T-helper 1 cell treated with Interleukin-12 subunit alpha and Interleukin-12 subunit beta and Interleukin-4 antibody, amounts not matched to agents 30 ng/mL and 1 ng/mL, for 36 hours (primary cell): ENCODE results near the gene C1QTNF1. TPM values are rescaled to one million over a fixed set of nuclear protein-coding genes. Genes with fewer than 3 reads are reported as not detected.

Experiments
- intact Hi-C: fragments of 100-400 bp; cut with micrococcal nuclease; formaldehyde crosslinking; loops from one replicate; pipeline ENCODE4 v1.15.1; 2024
- total RNA-seq: library from RNA; stranded (reverse); gene quantifications from 2 replicates; pipeline ENCODE4 v1.2.3, GENCODE V29; 2022

The C1QTNF1 gene
- total RNA-seq, 1 donor from 2014 or later: not detected

DNA sequence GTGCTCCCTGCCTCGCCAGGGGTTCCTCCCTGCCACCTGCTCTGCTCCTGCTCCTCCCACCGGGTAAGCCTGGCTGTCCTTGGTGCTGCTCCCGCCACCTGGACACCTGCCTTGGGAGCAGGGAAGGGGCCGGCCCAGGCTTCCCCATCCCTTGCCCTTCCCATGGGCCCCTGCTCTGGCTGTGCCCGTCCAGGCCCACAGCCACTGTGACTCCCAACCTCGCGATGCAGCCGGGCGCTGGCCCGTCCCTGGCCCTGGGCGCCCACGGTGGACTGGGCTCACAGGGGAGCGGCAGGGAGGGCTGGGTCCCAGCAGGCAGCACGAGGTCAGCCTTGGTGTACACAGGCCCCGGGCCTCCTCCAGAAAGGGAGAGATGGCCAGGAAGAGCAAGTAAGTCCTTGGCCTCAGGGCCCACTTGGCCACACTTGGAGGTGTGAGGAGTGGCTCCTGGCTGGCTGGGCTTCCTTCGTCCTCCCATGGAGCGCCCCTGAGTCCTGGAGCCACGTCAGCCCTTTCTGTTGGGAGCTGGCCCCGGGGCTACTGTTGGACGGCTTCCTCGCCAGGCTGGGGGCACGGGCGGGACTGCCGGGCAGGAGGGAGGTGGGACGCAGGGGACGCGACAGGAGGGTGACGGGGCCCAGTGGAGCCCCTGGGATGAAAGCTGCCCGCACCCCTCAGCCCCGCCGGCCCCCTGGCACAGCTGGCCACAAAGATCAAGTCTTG is 65.9 kb downstream of the C1QTNF1 start:
- intact Hi-C loops: loop anchor here (5.0 kb wide), 1 partner anchor 617 kb away; no protein-coding TSS in a partner anchor

DNA sequence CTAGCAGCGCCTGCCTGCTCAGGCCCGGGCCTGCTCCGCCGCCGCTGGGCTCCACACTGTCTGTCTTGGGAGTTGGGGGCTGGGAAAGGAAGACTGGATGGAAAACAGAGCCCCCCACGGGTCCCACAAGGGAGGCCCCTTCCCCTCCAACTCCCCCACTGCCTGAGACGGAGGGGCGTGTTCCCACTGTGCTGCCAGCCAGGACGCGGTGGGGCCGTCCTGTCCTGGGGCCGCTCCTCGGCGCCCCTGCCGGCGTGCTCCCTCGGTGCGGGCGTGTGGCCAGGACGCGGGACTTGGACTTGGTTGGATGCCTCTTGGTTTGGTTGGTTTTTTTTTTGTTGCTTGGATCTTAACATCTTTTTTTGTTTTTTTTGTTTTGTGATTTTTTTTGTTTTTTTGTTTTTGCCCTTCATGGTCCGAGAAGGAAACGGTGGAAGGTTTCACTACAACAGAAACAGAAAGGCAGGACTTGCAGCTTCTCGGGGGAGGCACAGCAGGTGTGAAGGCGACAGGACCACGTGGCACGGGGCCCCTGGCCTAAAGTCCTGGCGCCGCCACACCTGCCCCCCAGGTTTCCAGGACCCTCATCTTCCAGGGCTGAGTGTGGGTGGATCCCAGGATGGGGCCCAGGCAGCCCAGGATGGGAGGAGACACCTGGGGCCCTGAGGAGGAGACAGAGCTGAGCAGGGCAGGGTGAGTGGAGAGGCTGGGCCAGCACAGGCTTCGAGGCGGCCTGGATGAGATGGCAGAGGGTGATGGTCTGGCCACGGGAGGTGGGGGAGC is 66.7 kb downstream of the C1QTNF1 start:
- intact Hi-C loops: no loop called here

GRCh38 chr17:79091226-79091670 is 67.3 kb downstream of the C1QTNF1 start:
- intact Hi-C loops: no loop called here

GRCh38 chr17:79092567-79092966 is 68.6 kb downstream of the C1QTNF1 start:
- intact Hi-C loops: no loop called here

- intact Hi-C loops: no loop called here
Observed at GRCh38 chr17:79093270-79093669, 69.3 kb downstream of the C1QTNF1 start.

- intact Hi-C loops: no loop called here
Observed at GRCh38 chr17:79094261-79094660, 70.3 kb downstream of the C1QTNF1 start.

DNA sequence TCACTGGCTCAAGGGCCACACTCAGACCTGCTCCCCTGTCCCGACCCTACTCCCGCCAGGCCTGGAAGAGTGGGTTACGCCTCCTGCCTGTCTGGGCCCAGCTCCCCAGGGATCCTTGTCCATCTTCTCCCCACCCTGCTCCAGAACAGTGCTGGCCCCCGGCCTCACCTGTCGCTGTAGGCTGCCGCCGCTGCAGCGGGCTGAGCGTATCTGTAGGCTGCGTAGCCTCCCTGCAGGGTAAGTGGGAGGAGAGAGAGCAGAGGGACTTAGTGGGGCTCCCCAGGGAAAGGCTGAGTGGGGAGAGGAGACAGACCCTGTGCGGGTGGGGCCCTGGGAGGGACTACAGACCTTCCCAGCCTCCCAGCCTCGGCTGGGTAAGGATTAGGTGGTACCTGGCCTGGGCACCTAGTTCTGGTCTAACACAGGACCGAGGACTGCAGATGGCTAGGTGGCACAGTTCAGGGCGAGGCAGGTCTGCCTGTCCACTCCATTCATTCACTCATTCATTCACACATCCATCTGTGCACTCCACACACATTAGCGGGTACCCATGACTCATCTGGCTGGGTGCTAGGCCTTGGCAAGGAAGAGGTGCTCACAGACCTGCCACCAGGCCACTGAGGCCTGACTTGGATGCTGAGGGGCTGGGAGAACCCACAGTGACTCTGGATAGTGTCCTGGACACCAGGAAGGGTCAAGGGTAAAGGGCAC is 71.5 kb downstream of the C1QTNF1 start:
- intact Hi-C loops: no loop called here

- intact Hi-C loops: no loop called here
Observed at GRCh38 chr17:79096477-79096876, 72.5 kb downstream of the C1QTNF1 start.

- intact Hi-C loops: no loop called here
Observed at GRCh38 chr17:79097226-79098055, 73.5 kb downstream of the C1QTNF1 start.

DNA sequence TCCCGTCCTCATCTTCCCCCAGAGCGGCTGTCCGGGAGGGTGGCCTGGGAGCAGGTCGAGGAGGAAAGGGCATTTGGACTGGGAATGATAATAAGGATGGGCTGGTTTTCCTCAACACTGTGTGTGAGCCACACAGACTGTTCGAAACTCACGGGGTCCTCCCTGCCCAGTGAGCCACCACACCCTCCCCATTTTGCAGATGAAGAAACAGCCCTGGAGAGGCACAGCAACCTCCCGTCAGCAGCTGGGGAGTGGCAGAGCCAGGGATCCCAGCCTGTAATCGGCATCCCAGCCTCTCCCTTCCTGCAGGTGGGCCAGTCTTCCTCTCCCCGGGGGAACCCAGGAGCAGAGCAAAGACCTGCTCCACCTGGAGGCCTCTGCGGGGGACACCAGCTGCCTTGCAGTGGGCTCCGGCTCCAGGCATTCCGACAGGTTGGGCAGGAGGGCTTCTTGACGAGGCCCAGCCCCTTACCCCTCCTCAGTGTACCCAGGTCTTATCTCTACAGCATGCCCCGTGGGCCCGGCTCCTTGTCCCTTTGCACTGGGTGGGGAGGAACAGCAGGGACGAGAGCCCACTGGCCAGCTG is 74.4 kb downstream of the C1QTNF1 start:
- intact Hi-C loops: no loop called here

Other genes with a start within 250 kb of the C1QTNF1 start
- gene CYTH1, start 241.9 kb upstream of the C1QTNF1 start, total RNA-seq: 299 and 310 TPM in 2 replicates
- gene USP36, start 183.4 kb upstream of the C1QTNF1 start, total RNA-seq: 95.5 and 110 TPM in 2 replicates
- gene CEP295NL, start 121.0 kb upstream of the C1QTNF1 start, total RNA-seq: 0.22 TPM in 1 of 2 replicates, not detected in the other
- gene TIMP2, start 98.8 kb upstream of the C1QTNF1 start, total RNA-seq: 1.8 and 2.3 TPM in 2 replicates
- 212 and 224 TPM in 2 replicates for gene LGALS3BP, start 44.2 kb upstream of the C1QTNF1 start, total RNA-seq
- gene CANT1, start 14.4 kb upstream of the C1QTNF1 start, total RNA-seq: 82.8 and 83.9 TPM in 2 replicates
- 37.6 and 41.2 TPM in 2 replicates for gene ENGASE, start 50.7 kb downstream of the C1QTNF1 start, total RNA-seq